HUDEP-2 (cell line): ENCODE measurements around the gene SLC43A2.

Experiments
- DNase-seq, 76 experiments: peaks; one replicate each; lab custom pipeline; 2025; ENCODE audit not compliant: unreplicated experiment in 76 of 76; lab: John Stamatoyannopoulos, UW

The SLC43A2 gene

GRCh38 chr17:1568950-1569810 lies 59.5 kb downstream of the SLC43A2 start:
- no peak for DNase-seq

DNA sequence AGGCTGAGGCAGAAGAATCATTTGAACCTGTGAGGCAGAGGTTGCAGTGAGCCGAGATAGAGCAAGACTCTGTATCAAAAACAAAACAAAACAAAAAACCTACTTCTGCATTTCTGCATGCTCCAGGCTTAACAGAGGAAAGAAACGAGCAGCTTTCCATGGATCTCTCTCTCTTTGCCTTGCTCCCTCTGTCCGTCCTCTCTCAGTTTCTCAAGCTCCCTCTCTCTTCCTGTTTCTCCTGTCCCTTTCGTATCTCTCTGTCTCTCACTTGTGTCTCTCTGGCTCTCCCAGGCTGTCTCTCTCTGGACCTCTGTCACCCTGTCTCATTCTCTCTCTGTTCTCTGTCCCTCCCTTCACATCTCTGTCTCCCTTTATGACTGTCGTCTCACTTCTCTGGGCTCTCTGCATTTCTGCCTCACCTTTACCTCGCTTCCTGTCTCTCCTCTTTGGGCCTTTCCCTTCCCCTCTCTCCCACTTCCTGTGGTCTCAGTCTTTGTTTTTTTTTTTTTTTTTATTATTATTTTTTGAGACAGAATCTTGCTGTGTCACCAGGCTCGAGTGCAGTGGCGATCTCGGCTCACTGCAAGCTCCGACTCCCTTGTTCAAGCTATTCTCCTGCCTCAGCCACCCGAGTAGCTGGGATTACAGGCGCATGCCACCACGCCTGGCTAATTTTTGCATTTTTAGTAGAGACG lies 62.0 kb downstream of the SLC43A2 start:
- DNase-seq: no peak

- DNase-seq: peak in 1 of 76 experiments; percentile 7
Observed at GRCh38 chr17:1565877-1566276, 62.8 kb downstream of the SLC43A2 start.

DNA sequence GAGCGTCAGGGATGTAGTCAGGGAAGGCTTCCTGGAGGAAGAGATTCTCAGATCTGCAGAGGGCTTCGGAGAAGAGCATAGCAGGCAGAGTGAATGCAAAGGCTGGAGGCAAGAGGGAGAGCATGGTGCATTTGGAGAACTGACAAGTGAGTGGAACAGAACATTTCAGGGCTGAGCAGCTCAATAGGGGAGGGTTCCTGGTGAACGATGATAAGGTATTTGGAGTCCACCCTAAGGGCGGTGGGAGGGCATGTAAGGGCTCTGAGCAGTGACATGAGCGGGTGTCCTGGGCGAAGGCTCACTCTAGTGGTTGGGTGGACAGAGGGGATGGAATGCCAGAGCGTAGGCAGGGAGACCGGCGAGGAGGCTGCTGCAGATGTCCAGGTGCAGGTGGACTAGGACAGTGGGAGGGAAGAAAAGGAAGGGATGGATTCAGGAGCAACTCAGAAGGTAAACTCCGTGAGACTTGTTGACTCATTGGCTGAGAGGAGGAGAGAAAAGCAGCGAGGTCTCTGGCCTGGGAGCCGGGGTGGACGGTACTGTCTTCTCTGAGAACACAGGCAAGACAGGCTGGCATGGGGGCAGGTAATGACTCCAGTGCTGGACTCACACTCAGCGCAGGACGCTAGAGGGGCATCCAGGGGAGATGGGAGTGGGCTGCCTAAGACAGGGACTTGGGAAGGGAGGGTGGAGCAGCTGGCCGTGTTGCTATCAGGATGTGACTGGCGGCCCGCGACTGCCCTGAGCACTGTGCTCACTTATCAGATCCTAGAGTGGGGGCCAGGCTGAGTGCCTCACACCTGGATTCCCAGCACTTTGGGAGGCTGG lies 64.6 kb downstream of the SLC43A2 start:
- peak in 75 of 76 experiments; percentile 49 to 96 (median 88) for DNase-seq

DNA sequence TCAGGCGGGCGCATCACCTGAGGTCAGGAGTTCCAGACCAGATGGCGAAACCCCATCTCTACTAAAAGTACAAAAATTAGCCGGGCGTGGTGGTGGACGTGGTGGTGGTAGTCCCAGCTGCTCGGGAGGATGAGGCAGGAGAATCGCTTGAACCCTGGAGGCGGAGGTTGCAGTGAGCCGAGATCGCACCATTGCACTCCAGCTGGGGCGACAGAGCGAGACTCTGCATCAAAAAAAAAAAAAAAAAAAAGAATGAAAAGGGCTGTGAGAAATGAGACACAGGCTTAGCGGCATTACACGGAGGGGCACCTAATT lies 65.2 kb downstream of the SLC43A2 start:
- peak in 8 of 76 experiments; percentile 22 to 48 (median 31) for DNase-seq

DNA sequence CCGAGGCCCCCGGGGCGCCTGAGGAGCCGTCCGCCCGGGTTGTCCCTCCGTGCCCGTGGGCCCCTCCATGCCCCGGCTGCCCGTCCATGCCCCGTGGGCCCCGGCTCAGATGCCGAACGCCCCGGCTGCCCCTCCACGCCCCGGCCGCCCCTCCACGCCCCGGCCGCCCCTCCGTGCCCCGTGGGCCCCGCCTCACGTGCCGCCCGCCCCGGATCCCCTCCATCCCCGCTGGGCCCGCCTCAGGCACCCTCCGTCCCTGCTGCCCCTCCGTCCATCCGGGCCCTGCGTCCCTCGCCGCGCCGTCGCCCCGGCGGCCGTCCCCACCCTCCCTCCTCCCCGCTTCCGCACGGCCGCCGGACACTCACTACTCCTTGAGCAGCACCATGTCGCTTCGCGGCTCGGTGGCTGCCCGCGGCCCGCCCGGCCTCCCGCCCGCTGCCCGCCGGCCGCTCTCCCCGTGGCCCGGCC lies 66.4 kb downstream of the SLC43A2 start:
- DNase-seq: peak in 4 of 76 experiments; percentile 23 to 57 (median 52)

GRCh38 chr17:1561420-1562175 lies 67.0 kb downstream of the SLC43A2 start:
- DNase-seq: peak in 2 of 76 experiments; percentile 8 to 29

DNA sequence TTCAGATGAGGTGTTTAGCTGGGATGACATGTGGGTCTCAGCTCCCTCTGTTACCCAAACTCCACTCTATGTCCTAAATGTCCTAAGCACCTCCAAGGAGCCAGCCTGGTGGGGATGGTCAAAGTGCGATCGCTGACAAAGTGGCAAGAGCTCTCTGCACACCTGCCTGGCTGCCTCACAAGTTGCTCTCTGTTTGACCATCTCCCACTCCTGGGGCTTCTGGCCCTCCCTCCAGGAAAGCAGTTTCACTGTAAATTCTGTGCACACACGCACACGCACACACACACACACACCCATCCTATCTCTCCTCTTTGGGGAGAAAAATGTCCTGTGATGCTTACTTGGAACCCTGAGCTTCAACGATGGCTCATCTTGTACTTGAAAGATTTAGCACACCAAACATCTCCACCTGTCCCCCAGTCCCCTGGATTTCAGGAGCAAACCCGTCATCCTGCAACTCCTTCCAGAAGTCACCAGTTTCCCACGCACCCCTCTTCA lies 67.7 kb downstream of the SLC43A2 start:
- peak in 1 of 76 experiments; percentile 12 for DNase-seq

- DNase-seq: no peak
Observed at GRCh38 chr17:1560101-1560857, 68.4 kb downstream of the SLC43A2 start.

DNA sequence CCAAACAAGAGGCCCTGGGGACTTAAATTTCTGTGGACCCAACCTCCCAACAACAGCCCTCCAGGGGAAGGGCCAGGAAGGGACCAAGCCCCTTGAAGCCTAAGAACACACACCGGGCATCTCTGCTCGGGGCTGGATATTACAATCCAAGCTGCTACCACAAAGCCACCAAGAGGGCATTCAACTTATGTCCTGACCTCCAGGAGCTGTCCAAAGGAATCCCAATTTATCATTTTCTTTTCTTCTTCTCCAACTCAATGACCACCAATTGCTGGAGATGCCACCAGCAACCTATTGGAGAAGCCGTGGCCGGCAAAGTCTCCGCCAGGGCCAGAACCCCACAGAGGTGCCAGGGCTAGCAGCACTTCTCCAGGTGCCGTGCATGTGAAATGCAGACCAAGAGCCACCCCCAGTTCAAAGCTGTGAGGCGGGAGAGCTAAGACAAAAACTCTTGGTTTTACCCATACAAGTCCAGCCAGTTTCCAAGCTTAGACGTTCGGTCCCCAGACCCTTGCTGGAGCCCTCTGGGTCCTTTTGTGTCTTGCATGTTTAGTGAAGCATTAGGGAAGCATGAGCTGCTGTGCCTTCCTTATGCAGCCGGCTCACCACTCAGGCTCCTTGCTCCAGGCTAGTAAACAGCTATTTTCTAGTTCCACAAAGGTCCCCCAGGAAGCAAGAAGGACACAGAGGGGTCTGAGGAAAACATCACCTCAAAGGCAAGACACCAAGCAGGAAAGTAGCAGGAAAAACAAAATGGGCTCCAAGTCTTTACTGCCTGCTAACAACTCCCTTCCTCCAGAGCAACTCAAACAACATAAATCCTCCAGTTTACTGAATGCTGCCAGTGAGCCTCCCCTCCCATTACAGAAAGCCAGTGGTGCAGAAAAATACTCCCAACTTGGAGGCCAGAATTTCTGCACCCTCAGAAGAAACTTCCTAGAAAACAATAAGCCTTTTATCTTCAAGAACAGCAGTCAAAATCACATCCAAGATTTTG lies 69.3 kb downstream of the SLC43A2 start:
- DNase-seq: no peak

- DNase-seq: no peak
Observed at GRCh38 chr17:1558401-1558800, 70.2 kb downstream of the SLC43A2 start.

DNA sequence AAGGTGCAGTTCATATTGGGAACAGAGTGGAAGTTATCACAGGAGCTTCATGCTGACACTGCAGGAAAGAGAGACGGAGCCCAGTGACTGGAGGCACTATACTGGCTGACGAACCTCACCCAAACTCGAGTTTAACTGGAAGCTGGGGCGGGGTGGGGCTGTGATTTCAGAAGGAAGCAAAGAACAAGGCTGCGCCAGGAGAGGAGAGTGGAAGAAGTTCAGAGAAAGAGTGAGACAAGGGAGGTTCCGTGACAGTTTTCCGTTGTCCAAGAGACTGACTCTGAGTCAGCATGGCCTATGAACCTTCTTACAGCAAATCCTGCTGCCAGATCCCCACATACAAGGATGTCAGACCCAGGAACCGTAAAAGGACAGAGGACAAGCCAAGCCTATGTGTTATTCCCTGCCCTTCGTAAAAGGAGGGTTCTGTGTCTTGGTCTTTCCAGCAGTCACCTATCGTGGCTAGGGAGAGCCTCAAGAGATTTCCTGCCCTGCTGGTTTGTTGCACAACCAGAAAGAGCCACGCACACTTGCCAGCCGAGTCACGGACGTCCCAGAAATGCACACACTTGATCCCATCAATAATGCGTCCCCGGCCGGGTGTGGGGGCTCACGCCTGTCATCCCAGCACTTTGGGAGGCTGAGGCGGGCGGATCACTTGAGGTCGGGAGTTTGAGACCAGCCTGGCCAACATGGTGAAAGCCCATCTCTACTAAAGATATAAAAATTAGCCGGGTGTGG lies 71.1 kb downstream of the SLC43A2 start:
- no peak for DNase-seq

- no peak for DNase-seq
Observed at GRCh38 chr17:1555651-1556471, 72.8 kb downstream of the SLC43A2 start.

- DNase-seq: peak in 19 of 76 experiments; percentile 5 to 35 (median 20)
Observed at GRCh38 chr17:1554751-1555540, 73.7 kb downstream of the SLC43A2 start.

GRCh38 chr17:1553354-1554266 lies 75.0 kb downstream of the SLC43A2 start:
- DNase-seq: no peak
